Right renal pelvis (tissue), 4 donors: ENCODE results near the gene TEX44. TPM values are rescaled to one million over a fixed set of nuclear protein-coding genes. Genes with fewer than 3 reads are reported as not detected.
"Not testable (repeated sequence)": the region's sequence is repeated elsewhere in the genome, so short reads cannot be mapped to it uniquely, and the experiment has no call there.

Experiments used
- DNase-seq, 4 donors: peaks; one replicate each; pipeline ENCODE4 v3.0.0-alpha.2; 2013; ENCODE audit warnings: low read depth in 4 of 4, low spot score in 3 of 4, missing footprints in 1 of 4
- polyA plus RNA-seq, 4 donors: library from polyadenylated mRNA; unstranded; fragments of 120-200 nt; gene quantifications; one replicate each; pipeline ENCODE4 v1.2.1, GENCODE V29; 2013; ENCODE audit not compliant: insufficient read length in 4 of 4

Gene TEX44
- polyA plus RNA-seq: not detected

- no peak for DNase-seq
Measured at GRCh38 chr2:231592636-231593145, at the start of gene TEX44. Gene TEX44, plus strand, starts transcription at chr2:231592864. Its CDS starts 88 bp downstream, at chr2:231592952.

- DNase-seq: no peak
Measured at GRCh38 chr2:231545105-231545902, 47.4 kb upstream of the TEX44 start.

- no peak for DNase-seq
Measured at GRCh38 chr2:231546014-231546715, 46.5 kb upstream of the TEX44 start.

- DNase-seq: no peak
Measured at GRCh38 chr2:231547315-231548110, 45.2 kb upstream of the TEX44 start.

GRCh38 chr2:231548752-231549151 is 43.9 kb upstream of the TEX44 start:
- no peak for DNase-seq

GRCh38 chr2:231549446-231550239 is 43.0 kb upstream of the TEX44 start:
- no peak for DNase-seq

- DNase-seq: no peak
Measured at GRCh38 chr2:231552752-231553151, 39.9 kb upstream of the TEX44 start.

- no peak for DNase-seq
Measured at GRCh38 chr2:231554327-231554726, 38.3 kb upstream of the TEX44 start.

GRCh38 chr2:231554748-231555545 is 37.7 kb upstream of the TEX44 start:
- DNase-seq: peak in 3 of 4 donors; percentile 41 to 67 (median 47)

GRCh38 chr2:231556496-231556895 is 36.2 kb upstream of the TEX44 start:
- not testable (repeated sequence) for DNase-seq

GRCh38 chr2:231556981-231557380 is 35.7 kb upstream of the TEX44 start:
- no peak for DNase-seq

- DNase-seq: peak; percentile 72 to 80 (median 76)
Measured at GRCh38 chr2:231557571-231558217, 35.0 kb upstream of the TEX44 start.

GRCh38 chr2:231563378-231563961 is 29.2 kb upstream of the TEX44 start:
- peak in 1 of 4 donors; percentile 25 for DNase-seq

GRCh38 chr2:231565887-231566594 is 26.6 kb upstream of the TEX44 start:
- DNase-seq: no peak

- no peak for DNase-seq
Measured at GRCh38 chr2:231567159-231567558, 25.5 kb upstream of the TEX44 start.

- no peak for DNase-seq
Measured at GRCh38 chr2:231568098-231568784, 24.4 kb upstream of the TEX44 start.

GRCh38 chr2:231568785-231569435 is 23.8 kb upstream of the TEX44 start:
- DNase-seq: no peak
